Measurements from ENCODE around the gene DCHS2. TPM values are rescaled to one million over a fixed set of nuclear protein-coding genes. Genes with fewer than 3 reads are reported as not detected.

DCHS2 gene
- total and polyA plus RNA-seq, 2 of the 8 experiments (the other 6 are each of a cell fraction or from before 2014, with no cell fraction given) = 0.54 to 2.6 TPM

- TF ChIP-seq NANOG (IDR thresholded peaks at IDR 0.05; ENCODE audit: insufficient read depth, low read depth, low read length, poor library complexity, severe bottlenecking) (no peak), NRF1 (IDR thresholded peaks at IDR 0.05; ENCODE audit: low read depth, low read length) (no peak), POU5F1 (IDR thresholded peaks at IDR 0.05; ENCODE audit: low read depth, low read length) (no peak), RXRA (IDR thresholded peaks at IDR 0.05; ENCODE audit: insufficient read depth, low read depth, low read length) (no peak), SP2 (IDR thresholded peaks at IDR 0.05; ENCODE audit: low read length) (no peak), PHF8 (conservative IDR thresholded peaks at IDR 0.05; ENCODE audit: low read depth, low read length) (no peak), CEBPB (IDR thresholded peaks at IDR 0.05; ENCODE audit: low read depth, low read length) (no peak), EGR1 (IDR thresholded peaks at IDR 0.05; ENCODE audit: borderline replicate concordance, low read depth, low read length) (no peak), SP1 (IDR thresholded peaks at IDR 0.05; ENCODE audit: low read depth, low read length) (no peak), RBBP5 (IDR thresholded peaks at IDR 0.05; ENCODE audit: borderline replicate concordance, low read depth, low read length) (no peak), KDM4A (IDR thresholded peaks at IDR 0.05; ENCODE audit: low read depth, low read length, severe bottlenecking) (peak; percentile 88), TEAD4 (IDR thresholded peaks at IDR 0.05; ENCODE audit: low read depth, low read length) (peak; percentile 33; the same call in 1 of the 2 replicates), ASH2L (IDR thresholded peaks at IDR 0.05; ENCODE audit: low read length) (peak; percentile 18), RAD21 (IDR thresholded peaks at IDR 0.05 in 1 of 2, conservative IDR thresholded peaks at IDR 0.05 in 1 of 2; ENCODE audit: low read depth in 2 of 2, low read length in 2 of 2) (no peak), GABPA (IDR thresholded peaks at IDR 0.05; ENCODE audit: borderline replicate concordance, insufficient read depth, low read length) (no peak)
- TF ChIP-seq, protein P1, sequence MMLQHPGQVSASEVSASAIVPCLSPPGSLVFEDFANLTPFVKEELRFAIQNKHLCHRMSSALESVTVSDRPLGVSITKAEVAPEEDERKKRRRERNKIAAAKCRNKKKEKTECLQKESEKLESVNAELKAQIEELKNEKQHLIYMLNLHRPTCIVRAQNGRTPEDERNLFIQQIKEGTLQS (IDR thresholded peaks at IDR 0.05; ENCODE audit: insufficient read depth, low read depth, low read length) = no peak
- TF ChIP-seq, protein P2, sequence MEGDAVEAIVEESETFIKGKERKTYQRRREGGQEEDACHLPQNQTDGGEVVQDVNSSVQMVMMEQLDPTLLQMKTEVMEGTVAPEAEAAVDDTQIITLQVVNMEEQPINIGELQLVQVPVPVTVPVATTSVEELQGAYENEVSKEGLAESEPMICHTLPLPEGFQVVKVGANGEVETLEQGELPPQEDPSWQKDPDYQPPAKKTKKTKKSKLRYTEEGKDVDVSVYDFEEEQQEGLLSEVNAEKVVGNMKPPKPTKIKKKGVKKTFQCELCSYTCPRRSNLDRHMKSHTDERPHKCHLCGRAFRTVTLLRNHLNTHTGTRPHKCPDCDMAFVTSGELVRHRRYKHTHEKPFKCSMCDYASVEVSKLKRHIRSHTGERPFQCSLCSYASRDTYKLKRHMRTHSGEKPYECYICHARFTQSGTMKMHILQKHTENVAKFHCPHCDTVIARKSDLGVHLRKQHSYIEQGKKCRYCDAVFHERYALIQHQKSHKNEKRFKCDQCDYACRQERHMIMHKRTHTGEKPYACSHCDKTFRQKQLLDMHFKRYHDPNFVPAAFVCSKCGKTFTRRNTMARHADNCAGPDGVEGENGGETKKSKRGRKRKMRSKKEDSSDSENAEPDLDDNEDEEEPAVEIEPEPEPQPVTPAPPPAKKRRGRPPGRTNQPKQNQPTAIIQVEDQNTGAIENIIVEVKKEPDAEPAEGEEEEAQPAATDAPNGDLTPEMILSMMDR (IDR thresholded peaks at IDR 0.05; ENCODE audit: control extremely low read depth in 1 of 3, insufficient read depth in 1 of 3, low read depth in 1 of 3, low read length in 3 of 3) = no peak
- TF ChIP-seq, protein P3, sequence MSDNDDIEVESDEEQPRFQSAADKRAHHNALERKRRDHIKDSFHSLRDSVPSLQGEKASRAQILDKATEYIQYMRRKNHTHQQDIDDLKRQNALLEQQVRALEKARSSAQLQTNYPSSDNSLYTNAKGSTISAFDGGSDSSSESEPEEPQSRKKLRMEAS (IDR thresholded peaks at IDR 0.05) = peak; percentile 97
- TF ChIP-seq, protein P4, sequence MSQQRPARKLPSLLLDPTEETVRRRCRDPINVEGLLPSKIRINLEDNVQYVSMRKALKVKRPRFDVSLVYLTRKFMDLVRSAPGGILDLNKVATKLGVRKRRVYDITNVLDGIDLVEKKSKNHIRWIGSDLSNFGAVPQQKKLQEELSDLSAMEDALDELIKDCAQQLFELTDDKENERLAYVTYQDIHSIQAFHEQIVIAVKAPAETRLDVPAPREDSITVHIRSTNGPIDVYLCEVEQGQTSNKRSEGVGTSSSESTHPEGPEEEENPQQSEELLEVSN (IDR thresholded peaks at IDR 0.05) = peak; percentile 91
These were observed at the start of gene DCHS2 (continued) for GRCh38 chr4:154491341-154492271.

All from H1 (cell line).